Lower leg skin (tissue), 4 donors: ENCODE measurements around the gene ST13. TPM values are rescaled to one million over a fixed set of nuclear protein-coding genes. Genes with fewer than 3 reads are reported as not detected.

ENCODE experiments used
- DNase-seq, 2 donors: peaks; one replicate each; pipeline ENCODE4 v3.0.0-alpha.2; 2019; ENCODE audit warnings: low spot score in 2 of 2
- H3K4me3 ChIP-seq: fragments of 200-600 bp; sonication (generic); 2 replicates; pipeline ENCODE4 v1.5.1; 2017; ENCODE audit warnings: mild to moderate bottlenecking, low read depth; ENCODE audit not compliant: poor library complexity, severe bottlenecking
- CTCF ChIP-seq, 3 donors: fragments of 450-650 bp; IDR thresholded peaks; one replicate each; pipeline ENCODE4 v1.5.1; 2016; ENCODE audit warnings: antibody characterized with exemption in 3 of 3, mild to moderate bottlenecking in 3 of 3, moderate library complexity in 2 of 3
- POLR2A ChIP-seq, 2 donors: fragments of 450-650 bp; IDR thresholded peaks; one replicate each; pipeline ENCODE4 v1.6.1; 2016 to 2017; ENCODE audit warnings: antibody characterized with exemption in 2 of 2, mild to moderate bottlenecking in 1 of 2, moderate library complexity in 1 of 2
- WGBS, 2 donors: methylation state at CpG; one replicate each; pipeline ENCODE4 v1.1.5; 2018; 5-methylcytosine and 5-hydroxymethylcytosine counted together
- intact Hi-C: fragments of 100-400 bp; cut with DNase I; formaldehyde crosslinking; loops from one replicate; pipeline ENCODE4 v1.15.0; 2023; ENCODE audit warnings: low total_unique reads
- total RNA-seq, 4 donors: library from RNA; depleted of rRNA; stranded (reverse); fragments of >200 nt; gene quantifications; one replicate each; pipeline ENCODE4 v1.1.0, GENCODE V29; 2016

ST13 gene
- total RNA-seq, 4 donors from 2014 or later = 130 to 143 (median 139) TPM

GRCh38 chr22:40806711-40807110 is 49.7 kb downstream of the ST13 start:
- H3K4me3 ChIP-seq = no peak overlapping the region
- no peak for DNase-seq
- 89% methylated on average over 3 of the region's 3 CpGs for WGBS, 2 donors
- TF ChIP-seq CTCF (IDR thresholded peaks at IDR 0.05) = no peak
- no peak for TF ChIP-seq POLR2A (IDR thresholded peaks at IDR 0.05)
- intact Hi-C loops = no loop called here

GRCh38 chr22:40805699-40806203 is 50.7 kb downstream of the ST13 start:
- no peak overlapping the region for H3K4me3 ChIP-seq
- 97% methylated on average over 3 of the region's 3 CpGs for WGBS, 2 donors
- intact Hi-C loops = no loop called here
- DNase-seq = no peak
- TF ChIP-seq POLR2A (IDR thresholded peaks at IDR 0.05) = no peak
- TF ChIP-seq CTCF (IDR thresholded peaks at IDR 0.05) = no peak

- no peak overlapping the region for H3K4me3 ChIP-seq
- 96 to 97% methylated on average over 4 of the region's 4 CpGs for WGBS, 2 donors
- TF ChIP-seq CTCF (IDR thresholded peaks at IDR 0.05) (no peak), POLR2A (IDR thresholded peaks at IDR 0.05) (no peak)
- intact Hi-C loops = no loop called here
- DNase-seq = no peak
Measured at GRCh38 chr22:40805239-40805638, 51.2 kb downstream of the ST13 start.

- DNase-seq = no peak
Measured at GRCh38 chr22:40803321-40803720, 53.1 kb downstream of the ST13 start.

GRCh38 chr22:40799008-40799407 is 57.4 kb downstream of the ST13 start:
- DNase-seq = no peak
- no peak overlapping the region for H3K4me3 ChIP-seq
- TF ChIP-seq POLR2A (IDR thresholded peaks at IDR 0.05) = no peak
- TF ChIP-seq CTCF (IDR thresholded peaks at IDR 0.05) = no peak
- 93% methylated on average over 3 of the region's 3 CpGs for WGBS, 2 donors
- intact Hi-C loops = no loop called here

More at GRCh38 chr22:40803321-40803720, 53.1 kb downstream of the ST13 start:
- TF ChIP-seq CTCF (IDR thresholded peaks at IDR 0.05) (no peak), POLR2A (IDR thresholded peaks at IDR 0.05) (no peak)
- WGBS, 2 donors = 56 to 83% methylated on average over 1 of the region's 1 CpG
- intact Hi-C loops = no loop called here
- no peak overlapping the region for H3K4me3 ChIP-seq

- no peak overlapping the region for H3K4me3 ChIP-seq
- DNase-seq = no peak
- TF ChIP-seq CTCF (IDR thresholded peaks at IDR 0.05) (no peak), POLR2A (IDR thresholded peaks at IDR 0.05) (no peak)
- 88 to 100% methylated on average over 1 of the region's 1 CpG for WGBS, 2 donors
- intact Hi-C loops = no loop called here
Measured at GRCh38 chr22:40797427-40797826, 59.0 kb downstream of the ST13 start.
